ENCODE results near the gene DUSP18.
"Not testable (repeated sequence)": the region's sequence is repeated elsewhere in the genome, so short reads cannot be mapped to it uniquely, and the experiment has no call there.

DUSP18 gene

GRCh38 chr22:30640361-30640760, 27.3 kb downstream of the DUSP18 start:
- DNase-seq (ENCODE audit: low read depth) = no peak

GRCh38 chr22:30637701-30638114, 30.0 kb downstream of the DUSP18 start:
- no peak for DNase-seq (ENCODE audit: low read depth)

- no peak for DNase-seq (ENCODE audit: low read depth)
Measured at GRCh38 chr22:30636226-30637077, 31.2 kb downstream of the DUSP18 start.

GRCh38 chr22:30635273-30636225, 32.1 kb downstream of the DUSP18 start, which contains the start of gene SLC35E4:
TSS of gene SLC35E4 (plus strand) at chr22:30635781. CDS start at chr22:30636451, 670 bp downstream.
- peak; percentile 94 for DNase-seq (ENCODE audit: low read depth)

- peak; percentile 89 for DNase-seq (ENCODE audit: low read depth)
Measured at GRCh38 chr22:30634471-30635233, 33.0 kb downstream of the DUSP18 start.

- not testable (repeated sequence) for DNase-seq (ENCODE audit: low read depth)
Measured at GRCh38 chr22:30631469-30631868, 36.2 kb downstream of the DUSP18 start.

- DNase-seq (ENCODE audit: low read depth) = no peak
Measured at GRCh38 chr22:30628491-30628890, 39.2 kb downstream of the DUSP18 start.

GRCh38 chr22:30627471-30627870, 40.2 kb downstream of the DUSP18 start:
- no peak for DNase-seq (ENCODE audit: low read depth)

- no peak for DNase-seq (ENCODE audit: low read depth)
Measured at GRCh38 chr22:30626413-30626812, 41.3 kb downstream of the DUSP18 start.

GRCh38 chr22:30619909-30620308, 47.8 kb downstream of the DUSP18 start:
- not testable (repeated sequence) for DNase-seq (ENCODE audit: low read depth)

GRCh38 chr22:30617819-30618218, 49.9 kb downstream of the DUSP18 start:
- no peak for DNase-seq (ENCODE audit: low read depth)

- DNase-seq (ENCODE audit: low read depth) = no peak
Measured at GRCh38 chr22:30615543-30615954, 52.1 kb downstream of the DUSP18 start.

- no peak for DNase-seq (ENCODE audit: low read depth)
Measured at GRCh38 chr22:30614879-30615278, 52.8 kb downstream of the DUSP18 start.

- no peak for DNase-seq (ENCODE audit: low read depth)
Measured at GRCh38 chr22:30614268-30614667, 53.4 kb downstream of the DUSP18 start.

- no peak for DNase-seq (ENCODE audit: low read depth)
Measured at GRCh38 chr22:30612789-30613188, 54.9 kb downstream of the DUSP18 start.
